ENCODE measurements around the gene SDK1. TPM values are rescaled to one million over a fixed set of nuclear protein-coding genes. Genes with fewer than 3 reads are reported as not detected.

The SDK1 gene
- polyA plus RNA-seq, 2 of the 4 experiments (the other 2 are of a cell fraction) = 0.12 to 0.28 TPM

DNA sequence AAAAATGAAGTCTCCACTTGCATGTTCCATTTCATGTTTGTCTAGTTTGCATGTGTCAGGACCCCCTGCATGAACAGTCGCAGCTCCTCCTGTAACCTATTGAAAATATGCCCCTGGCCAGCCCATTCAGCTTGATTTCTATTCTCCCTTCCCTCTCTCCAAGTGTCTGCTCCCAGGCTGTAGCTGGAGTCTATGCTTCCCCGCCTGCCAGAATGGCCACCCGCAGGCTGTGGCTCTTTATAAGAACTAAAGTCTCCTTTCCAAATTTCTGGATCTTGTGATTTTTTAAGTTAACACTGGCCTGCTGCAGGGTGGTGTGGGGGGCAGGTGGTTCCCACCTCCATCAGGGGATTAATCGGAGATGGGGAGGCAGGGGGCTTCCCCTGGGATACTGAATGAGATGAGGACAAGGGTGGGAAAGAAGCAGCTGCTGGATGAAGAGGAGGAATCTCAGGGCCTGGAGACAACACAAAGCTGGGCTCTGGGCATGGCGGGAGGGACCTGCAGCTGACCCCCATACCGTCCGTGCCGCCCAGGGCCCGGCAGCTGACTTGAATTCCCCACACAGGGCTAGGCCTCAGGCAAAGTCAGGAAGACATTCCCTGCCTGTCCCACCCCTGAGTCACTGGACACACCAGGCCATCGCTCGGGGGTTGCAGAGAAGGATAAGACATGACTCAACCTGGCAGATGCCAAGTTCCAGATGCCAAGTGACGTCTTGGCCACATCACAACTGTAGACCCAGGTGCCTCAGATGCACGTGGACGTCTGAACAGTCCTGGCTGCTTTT lies 981.6 kb downstream of the SDK1 start (continued):
- TF ChIP-seq, protein P1, sequence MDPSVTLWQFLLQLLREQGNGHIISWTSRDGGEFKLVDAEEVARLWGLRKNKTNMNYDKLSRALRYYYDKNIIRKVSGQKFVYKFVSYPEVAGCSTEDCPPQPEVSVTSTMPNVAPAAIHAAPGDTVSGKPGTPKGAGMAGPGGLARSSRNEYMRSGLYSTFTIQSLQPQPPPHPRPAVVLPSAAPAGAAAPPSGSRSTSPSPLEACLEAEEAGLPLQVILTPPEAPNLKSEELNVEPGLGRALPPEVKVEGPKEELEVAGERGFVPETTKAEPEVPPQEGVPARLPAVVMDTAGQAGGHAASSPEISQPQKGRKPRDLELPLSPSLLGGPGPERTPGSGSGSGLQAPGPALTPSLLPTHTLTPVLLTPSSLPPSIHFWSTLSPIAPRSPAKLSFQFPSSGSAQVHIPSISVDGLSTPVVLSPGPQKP (IDR thresholded peaks at IDR 0.05; ENCODE audit: low read depth, low read length) = no peak
- TF ChIP-seq, protein P2, sequence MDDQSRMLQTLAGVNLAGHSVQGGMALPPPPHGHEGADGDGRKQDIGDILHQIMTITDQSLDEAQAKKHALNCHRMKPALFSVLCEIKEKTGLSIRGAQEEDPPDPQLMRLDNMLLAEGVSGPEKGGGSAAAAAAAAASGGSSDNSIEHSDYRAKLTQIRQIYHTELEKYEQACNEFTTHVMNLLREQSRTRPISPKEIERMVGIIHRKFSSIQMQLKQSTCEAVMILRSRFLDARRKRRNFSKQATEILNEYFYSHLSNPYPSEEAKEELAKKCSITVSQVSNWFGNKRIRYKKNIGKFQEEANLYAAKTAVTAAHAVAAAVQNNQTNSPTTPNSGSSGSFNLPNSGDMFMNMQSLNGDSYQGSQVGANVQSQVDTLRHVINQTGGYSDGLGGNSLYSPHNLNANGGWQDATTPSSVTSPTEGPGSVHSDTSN (IDR thresholded peaks at IDR 0.05) = no peak
- peak in 1 of 2 experiments; percentile 60; a peak in 2 of 5 replicates for TF ChIP-seq EP300 (IDR thresholded peaks at IDR 0.05)

DNA sequence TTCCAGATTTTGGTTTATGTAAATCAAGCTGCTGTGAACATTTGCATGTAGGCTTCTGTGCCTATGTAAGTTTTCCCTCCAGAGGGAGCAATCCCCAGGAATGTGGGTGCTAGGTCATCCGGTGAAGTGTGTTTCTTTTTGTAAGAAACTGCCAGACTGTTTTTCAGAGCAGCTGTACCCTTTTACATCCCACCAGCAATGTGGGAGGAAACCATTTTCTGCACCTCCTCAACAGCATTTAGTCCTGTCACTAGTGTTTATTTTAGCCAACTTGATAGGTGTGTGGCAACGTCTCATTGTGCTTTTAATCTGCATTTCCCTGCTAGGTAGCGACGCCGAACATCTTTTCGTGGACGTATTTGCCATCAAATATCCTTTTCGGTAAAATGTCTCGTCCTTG lies 985.3 kb downstream of the SDK1 start:
- ChIA-PET CTCF (interaction anchor here (0.6 to 1.3 kb wide), 2 partner anchors 10 to 771 kb away, joined by 3 read pairs; no protein-coding TSS in a partner anchor), POLR2A (no interaction called here)
- no peak for FAIRE-seq
- Histone ChIP-seq H3K4me1 (peaks cover 11% of the 10 kb centered on the region), H3K27ac (no peak overlapping the region), H3K4me3 (no peak overlapping the region), H3K9me3 (0 out of 3 replicates have a peak, but pooled peaks cover 2% of the 10 kb centered on the region), H3K4me2 (no peak overlapping the region)
- no peak for DNase-seq (ENCODE audit: low read depth in 1 of 2, low spot score in 1 of 2)
- ATAC-seq = 0 out of 6 replicates have a peak, but pooled peaks of 1 of the 2 experiments have one; percentile 25
- 58% methylated on average over 9 of the region's 9 CpGs for WGBS (ENCODE audit: missing lambda C conversion rate)
- no peak for TF ChIP-seq CBX8 (IDR thresholded peaks at IDR 0.05)
- TF ChIP-seq HES2 (IDR thresholded peaks at IDR 0.05) = no peak
- TF ChIP-seq, protein P3, sequence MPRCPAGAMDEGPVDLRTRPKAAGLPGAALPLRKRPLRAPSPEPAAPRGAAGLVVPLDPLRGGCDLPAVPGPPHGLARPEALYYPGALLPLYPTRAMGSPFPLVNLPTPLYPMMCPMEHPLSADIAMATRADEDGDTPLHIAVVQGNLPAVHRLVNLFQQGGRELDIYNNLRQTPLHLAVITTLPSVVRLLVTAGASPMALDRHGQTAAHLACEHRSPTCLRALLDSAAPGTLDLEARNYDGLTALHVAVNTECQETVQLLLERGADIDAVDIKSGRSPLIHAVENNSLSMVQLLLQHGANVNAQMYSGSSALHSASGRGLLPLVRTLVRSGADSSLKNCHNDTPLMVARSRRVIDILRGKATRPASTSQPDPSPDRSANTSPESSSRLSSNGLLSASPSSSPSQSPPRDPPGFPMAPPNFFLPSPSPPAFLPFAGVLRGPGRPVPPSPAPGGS (IDR thresholded peaks at IDR 0.05) = no peak
- no peak for TF ChIP-seq EP300 (IDR thresholded peaks at IDR 0.05)
- TF ChIP-seq ATOH8 (CRISPR knock-in tag; IDR thresholded peaks at IDR 0.05; ENCODE audit: low read depth) = no peak
- TF ChIP-seq MAFK (IDR thresholded peaks at IDR 0.05; ENCODE audit: partially characterized antibody) = no peak
- TF ChIP-seq POLR2AphosphoS2 (conservative IDR thresholded peaks at IDR 0.05; ENCODE audit: low read length) = no peak
- no peak for TF ChIP-seq RNF2 (IDR thresholded peaks at IDR 0.05; ENCODE audit: borderline replicate concordance, low read depth)
- TF ChIP-seq REST (IDR thresholded peaks at IDR 0.05) = no peak
- no peak for TF ChIP-seq HOXA7 (CRISPR knock-in tag; IDR thresholded peaks at IDR 0.05)

GRCh38 chr7:4288791-4289394 lies 987.8 kb downstream of the SDK1 start:
- POLR2A ChIA-PET = no interaction called here
- ATAC-seq (no peak), DNase-seq (ENCODE audit: low read depth in 1 of 2, low spot score in 1 of 2) (no peak), FAIRE-seq (peak; percentile 7)
- Histone ChIP-seq H3K4me1 (no peaks in the 10 kb centered on the region), H3K4me2 (no peak overlapping the region), H3K9me3 (peaks cover 16% of the 10 kb centered on the region; the same call in 2 of the 3 replicates), H3K4me3 (no peak overlapping the region), H3K27ac (no peak overlapping the region)
- no peak for TF ChIP-seq ZFP36 (IDR thresholded peaks at IDR 0.05; ENCODE audit: borderline replicate concordance, partially characterized antibody)
- TF ChIP-seq GATA3 (IDR thresholded peaks at IDR 0.05; ENCODE audit: borderline replicate concordance) = no peak
- TF ChIP-seq FOSL2 (IDR thresholded peaks at IDR 0.05) = no peak
- TF ChIP-seq FOSL2 (CRISPR knock-in tag; IDR thresholded peaks at IDR 0.05) = no peak
- TF ChIP-seq, protein P2 (IDR thresholded peaks at IDR 0.05) = no peak
- no peak for TF ChIP-seq USF2 (IDR thresholded peaks at IDR 0.05)
- CTCF ChIA-PET = no interaction called here
- 5% methylated on average over 1 of the region's 1 CpG for WGBS (ENCODE audit: missing lambda C conversion rate)

Measured in A549 (cell line).